NCI-H2196 (cell line): ENCODE results near the gene LAYN.

Source experiments
- DNase-seq: peaks from one replicate; lab custom pipeline; 2025; ENCODE audit not compliant: unreplicated experiment; lab: John Stamatoyannopoulos, UW

LAYN gene

GRCh38 chr11:111591187-111591960 lies 50.9 kb downstream of the LAYN start:
- no peak for DNase-seq

GRCh38 chr11:111592491-111592890 lies 52.0 kb downstream of the LAYN start:
- no peak for DNase-seq

GRCh38 chr11:111596319-111596718 lies 55.8 kb downstream of the LAYN start:
- no peak for DNase-seq

GRCh38 chr11:111598148-111598547 lies 57.6 kb downstream of the LAYN start:
- no peak for DNase-seq

GRCh38 chr11:111598559-111598958 lies 58.0 kb downstream of the LAYN start:
- no peak for DNase-seq

- no peak for DNase-seq
Measured at GRCh38 chr11:111601636-111601978, 61.1 kb downstream of the LAYN start.

GRCh38 chr11:111601979-111602864 lies 61.7 kb downstream of the LAYN start, which contains the start of gene SIK2:
Gene SIK2, plus strand, starts transcription at chr11:111602449. Its CDS starts 115 bp downstream, at chr11:111602564.
- peak; percentile 97 for DNase-seq

GRCh38 chr11:111602865-111603610 lies 62.5 kb downstream of the LAYN start:
- no peak for DNase-seq

GRCh38 chr11:111603611-111604130 lies 63.2 kb downstream of the LAYN start:
- no peak for DNase-seq

GRCh38 chr11:111604392-111605009 lies 64.0 kb downstream of the LAYN start:
- DNase-seq = peak; percentile 65

GRCh38 chr11:111605681-111606080 lies 65.2 kb downstream of the LAYN start:
- no peak for DNase-seq

GRCh38 chr11:111606986-111607385 lies 66.5 kb downstream of the LAYN start:
- no peak for DNase-seq

GRCh38 chr11:111607751-111608150 lies 67.2 kb downstream of the LAYN start:
- no peak for DNase-seq
